ENCODE measurements around the gene IQGAP2. TPM values are rescaled to one million over a fixed set of nuclear protein-coding genes. Genes with fewer than 3 reads are reported as not detected.

IQGAP2 gene
- total RNA-seq, 1 donor = 1.2 TPM

DNA sequence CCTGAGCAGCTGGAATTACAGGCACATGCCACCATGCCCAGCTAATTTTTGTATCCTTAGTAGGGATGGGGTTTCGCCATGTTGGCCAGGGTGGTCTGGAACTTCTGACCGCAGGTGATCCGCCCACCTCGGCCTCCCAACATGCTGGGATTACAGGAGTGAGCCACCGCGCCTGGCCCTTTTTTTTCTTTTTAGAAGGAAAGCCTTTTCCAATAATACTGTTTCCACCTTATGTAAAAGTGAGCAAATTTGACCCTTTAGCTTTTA is 289.1 kb downstream of the IQGAP2 start:
- H3K4me3 ChIP-seq (ENCODE audit: low read depth, low read length) = no peak overlapping the region
- DNase-seq (ENCODE audit: low read depth) = no peak
- TF ChIP-seq, protein P1, sequence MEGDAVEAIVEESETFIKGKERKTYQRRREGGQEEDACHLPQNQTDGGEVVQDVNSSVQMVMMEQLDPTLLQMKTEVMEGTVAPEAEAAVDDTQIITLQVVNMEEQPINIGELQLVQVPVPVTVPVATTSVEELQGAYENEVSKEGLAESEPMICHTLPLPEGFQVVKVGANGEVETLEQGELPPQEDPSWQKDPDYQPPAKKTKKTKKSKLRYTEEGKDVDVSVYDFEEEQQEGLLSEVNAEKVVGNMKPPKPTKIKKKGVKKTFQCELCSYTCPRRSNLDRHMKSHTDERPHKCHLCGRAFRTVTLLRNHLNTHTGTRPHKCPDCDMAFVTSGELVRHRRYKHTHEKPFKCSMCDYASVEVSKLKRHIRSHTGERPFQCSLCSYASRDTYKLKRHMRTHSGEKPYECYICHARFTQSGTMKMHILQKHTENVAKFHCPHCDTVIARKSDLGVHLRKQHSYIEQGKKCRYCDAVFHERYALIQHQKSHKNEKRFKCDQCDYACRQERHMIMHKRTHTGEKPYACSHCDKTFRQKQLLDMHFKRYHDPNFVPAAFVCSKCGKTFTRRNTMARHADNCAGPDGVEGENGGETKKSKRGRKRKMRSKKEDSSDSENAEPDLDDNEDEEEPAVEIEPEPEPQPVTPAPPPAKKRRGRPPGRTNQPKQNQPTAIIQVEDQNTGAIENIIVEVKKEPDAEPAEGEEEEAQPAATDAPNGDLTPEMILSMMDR (IDR thresholded peaks at IDR 0.05; ENCODE audit: insufficient read depth, low read length) = no peak

DNA sequence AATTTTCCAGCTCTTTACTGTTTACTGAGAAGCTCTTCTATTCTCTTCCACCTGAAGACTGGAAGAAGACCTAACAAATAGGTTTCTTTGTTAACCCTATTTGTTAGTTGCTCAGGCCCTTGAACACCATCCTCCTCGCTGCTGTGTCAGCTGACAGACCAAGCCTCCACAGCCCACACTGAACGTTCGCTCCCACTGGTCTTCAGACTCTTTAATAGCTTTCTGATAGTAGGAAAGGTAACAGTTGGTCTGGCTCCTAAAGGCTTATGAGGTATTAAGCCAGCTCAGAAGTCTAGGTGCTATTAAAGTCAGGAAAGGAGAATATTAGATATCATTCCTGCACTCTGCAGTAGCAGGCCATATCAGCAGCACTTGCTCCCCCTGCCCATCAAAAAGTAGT is 289.6 kb downstream of the IQGAP2 start:
- no peak for DNase-seq (ENCODE audit: low read depth)
- H3K4me3 ChIP-seq (ENCODE audit: low read depth, low read length) = no peak overlapping the region
- TF ChIP-seq, protein P1 (IDR thresholded peaks at IDR 0.05; ENCODE audit: insufficient read depth, low read length) = no peak

DNA sequence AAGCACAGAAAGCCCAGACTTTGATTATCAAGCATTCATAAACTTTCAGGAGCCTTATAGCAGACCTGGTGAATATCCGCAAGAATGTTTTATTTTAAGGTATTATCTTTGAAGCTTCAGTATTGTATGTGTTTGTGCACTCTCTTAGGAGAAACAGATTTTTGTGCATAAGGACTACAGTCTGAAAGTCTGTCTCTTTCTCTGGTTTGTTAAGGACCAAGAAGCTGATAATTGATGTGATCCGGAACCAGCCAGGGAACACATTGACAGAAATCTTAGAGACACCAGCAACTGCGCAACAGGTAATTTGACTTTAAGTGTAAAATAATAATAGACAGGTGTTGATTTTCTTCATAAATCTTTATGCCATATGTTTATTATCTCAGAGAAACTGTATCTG is 290.1 kb downstream of the IQGAP2 start:
- DNase-seq (ENCODE audit: low read depth) = no peak
- TF ChIP-seq, protein P1 (IDR thresholded peaks at IDR 0.05; ENCODE audit: insufficient read depth, low read length) = no peak
- no peak overlapping the region for H3K4me3 ChIP-seq (ENCODE audit: low read depth, low read length)

DNA sequence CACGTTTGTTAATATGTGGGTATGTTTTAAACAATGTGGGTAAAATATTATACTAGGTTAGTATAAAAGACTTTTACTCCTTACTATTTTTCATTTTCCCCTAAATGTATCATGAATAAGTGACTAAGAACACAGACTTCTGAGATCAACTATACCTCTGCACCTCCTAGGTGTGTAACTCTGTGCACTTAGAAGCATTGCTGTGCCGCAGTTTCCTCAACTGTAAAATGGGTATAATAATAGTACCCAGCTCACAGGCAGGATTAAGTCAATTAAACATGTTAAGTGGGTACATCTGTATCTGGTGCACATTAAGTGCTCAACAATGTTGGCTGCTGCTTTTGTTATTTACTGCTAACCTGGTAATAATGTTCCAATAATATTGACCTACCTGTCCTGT is 291.2 kb downstream of the IQGAP2 start:
- no peak overlapping the region for H3K4me3 ChIP-seq (ENCODE audit: low read depth, low read length)
- DNase-seq (ENCODE audit: low read depth) = no peak
- TF ChIP-seq, protein P1 (IDR thresholded peaks at IDR 0.05; ENCODE audit: insufficient read depth, low read length) = no peak

DNA sequence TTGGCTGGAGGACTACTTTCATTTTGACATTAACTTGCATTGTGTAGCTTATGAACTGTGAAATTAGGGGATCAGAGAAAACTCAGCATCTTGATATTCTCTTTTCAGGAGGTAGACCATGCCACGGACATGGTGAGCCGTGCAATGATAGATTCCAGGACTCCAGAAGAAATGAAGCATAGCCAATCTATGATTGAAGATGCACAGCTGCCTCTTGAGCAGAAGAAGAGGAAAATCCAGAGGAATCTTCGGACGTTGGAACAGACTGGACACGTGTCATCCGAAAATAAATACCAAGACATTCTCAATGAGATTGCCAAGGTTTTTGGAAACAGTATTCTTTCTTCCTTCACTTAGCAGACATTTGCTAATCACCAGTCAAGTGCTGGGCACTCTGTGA is 292.3 kb downstream of the IQGAP2 start:
- DNase-seq (ENCODE audit: low read depth) = no peak
- H3K4me3 ChIP-seq (ENCODE audit: low read depth, low read length) = no peak overlapping the region
- TF ChIP-seq, protein P1 (IDR thresholded peaks at IDR 0.05; ENCODE audit: insufficient read depth, low read length) = no peak

DNA sequence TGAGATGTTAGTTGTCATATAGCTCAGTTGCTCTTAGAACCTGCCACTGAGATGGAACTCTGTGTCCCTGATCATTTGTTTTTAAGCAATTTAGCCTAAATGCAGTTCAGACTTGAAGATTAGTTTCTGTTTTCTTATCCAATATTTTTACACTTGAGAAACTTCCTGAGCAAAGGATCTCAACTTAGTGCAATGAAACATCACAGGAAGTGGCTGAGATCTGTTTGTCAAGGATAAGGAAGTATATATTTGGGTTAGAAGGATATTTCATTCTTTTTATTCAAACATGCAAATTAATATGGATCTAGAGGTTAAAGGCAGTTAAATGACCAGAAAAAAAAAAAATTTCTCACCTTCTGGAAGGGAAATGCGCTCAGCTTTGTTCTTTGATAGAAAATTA is 293.2 kb downstream of the IQGAP2 start:
- DNase-seq (ENCODE audit: low read depth) = no peak
- TF ChIP-seq, protein P1 (IDR thresholded peaks at IDR 0.05; ENCODE audit: insufficient read depth, low read length) = no peak
- no peak overlapping the region for H3K4me3 ChIP-seq (ENCODE audit: low read depth, low read length)

DNA sequence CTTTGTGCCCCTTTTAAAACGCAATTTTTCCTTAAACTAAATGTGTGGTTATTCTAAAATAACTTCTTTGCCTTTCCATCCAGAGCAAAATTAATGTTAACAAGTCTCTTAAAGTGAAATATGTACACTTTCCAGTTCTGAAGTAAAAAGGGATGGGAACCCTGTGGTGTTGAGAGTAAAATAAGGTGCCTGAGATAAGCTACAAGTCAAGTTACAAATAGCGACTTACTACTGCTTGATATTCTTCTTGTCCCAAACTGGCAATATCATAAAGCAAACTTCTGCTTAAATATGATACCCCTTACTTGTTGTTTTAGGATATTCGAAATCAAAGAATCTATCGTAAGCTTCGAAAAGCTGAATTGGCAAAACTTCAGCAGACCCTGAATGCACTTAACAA is 294.6 kb downstream of the IQGAP2 start:
- H3K4me3 ChIP-seq (ENCODE audit: low read depth, low read length) = no peak overlapping the region
- TF ChIP-seq, protein P1 (IDR thresholded peaks at IDR 0.05; ENCODE audit: insufficient read depth, low read length) = no peak
- no peak for DNase-seq (ENCODE audit: low read depth)

Measured in fibroblast of the aortic adventitia (primary cell).